KOPT-K1 (cell line): ENCODE results near the gene POMT2.

Experiments used
- H3K27ac ChIP-seq: fragments of 200-600 bp; sonication (generic); 2 replicates; pipeline ENCODE4 v1.5.1; 2016; ENCODE audit warnings: antibody characterized with exemption, mild to moderate bottlenecking, low read depth, low read length; ENCODE audit not compliant: poor library complexity, severe bottlenecking
- H3K36me3 ChIP-seq: fragments of 200-600 bp; sonication (generic); 2 replicates; pipeline ENCODE4 v1.5.1; 2017; ENCODE audit warnings: antibody characterized with exemption, mild to moderate bottlenecking, low read length, moderate library complexity; ENCODE audit not compliant: insufficient read depth
- H3K9me3 ChIP-seq: fragments of 200-600 bp; sonication (generic); 2 replicates; pipeline ENCODE4 v1.5.1; 2017; ENCODE audit warnings: antibody characterized with exemption, low read length, mild to moderate bottlenecking; ENCODE audit not compliant: insufficient read depth, poor library complexity, severe bottlenecking

Gene POMT2

GRCh38 chr14:77316872-77317301, 3.8 kb downstream of the POMT2 start:
- Histone ChIP-seq H3K27ac (no peak overlapping the region), H3K36me3 (no peaks in the 10 kb centered on the region), H3K9me3 (no peaks in the 10 kb centered on the region)

GRCh38 chr14:77316195-77316505, 4.5 kb downstream of the POMT2 start:
- Histone ChIP-seq H3K36me3 (no peaks in the 10 kb centered on the region), H3K27ac (no peak overlapping the region), H3K9me3 (no peaks in the 10 kb centered on the region)

GRCh38 chr14:77314539-77315457, 5.9 kb downstream of the POMT2 start:
- Histone ChIP-seq H3K36me3 (no peaks in the 10 kb centered on the region), H3K9me3 (no peaks in the 10 kb centered on the region), H3K27ac (no peak overlapping the region)

- no peaks in the 10 kb centered on the region for H3K36me3 ChIP-seq
- H3K27ac ChIP-seq: no peak overlapping the region
- H3K9me3 ChIP-seq: no peaks in the 10 kb centered on the region
Observed at GRCh38 chr14:77314043-77314442, 6.6 kb downstream of the POMT2 start.

- Histone ChIP-seq H3K36me3 (no peaks in the 10 kb centered on the region), H3K27ac (no peak overlapping the region), H3K9me3 (no peaks in the 10 kb centered on the region)
Observed at GRCh38 chr14:77313371-77313770, 7.3 kb downstream of the POMT2 start.

GRCh38 chr14:77311217-77311616, 9.5 kb downstream of the POMT2 start:
- no peaks in the 10 kb centered on the region for H3K36me3 ChIP-seq
- no peaks in the 10 kb centered on the region for H3K9me3 ChIP-seq
- H3K27ac ChIP-seq: no peak overlapping the region

GRCh38 chr14:77310026-77310425, 10.7 kb downstream of the POMT2 start:
- no peaks in the 10 kb centered on the region for H3K9me3 ChIP-seq
- no peaks in the 10 kb centered on the region for H3K36me3 ChIP-seq
- no peak overlapping the region for H3K27ac ChIP-seq

- H3K27ac ChIP-seq: no peak overlapping the region
- H3K9me3 ChIP-seq: no peaks in the 10 kb centered on the region
- no peaks in the 10 kb centered on the region; the same call in 1 of the 2 replicates for H3K36me3 ChIP-seq
Observed at GRCh38 chr14:77309131-77309530, 11.6 kb downstream of the POMT2 start.

GRCh38 chr14:77306851-77307496, 13.7 kb downstream of the POMT2 start:
- H3K27ac ChIP-seq: no peak overlapping the region
- peaks cover 6% of the 10 kb centered on the region; the same call in 1 of the 2 replicates for H3K36me3 ChIP-seq
- no peaks in the 10 kb centered on the region for H3K9me3 ChIP-seq

GRCh38 chr14:77306416-77306815, 14.3 kb downstream of the POMT2 start:
- no peaks in the 10 kb centered on the region for H3K9me3 ChIP-seq
- H3K27ac ChIP-seq: no peak overlapping the region
- peaks cover 6% of the 10 kb centered on the region; the same call in 1 of the 2 replicates for H3K36me3 ChIP-seq

GRCh38 chr14:77305696-77306095, 15.0 kb downstream of the POMT2 start:
- H3K27ac ChIP-seq: no peak overlapping the region
- peaks cover 6% of the 10 kb centered on the region; the same call in 1 of the 2 replicates for H3K36me3 ChIP-seq

GRCh38 chr14:77303417-77304156, 17.1 kb downstream of the POMT2 start:
- Histone ChIP-seq H3K9me3 (no peaks in the 10 kb centered on the region), H3K36me3 (peaks cover 7% of the 10 kb centered on the region; the same call in 1 of the 2 replicates), H3K27ac (no peak overlapping the region)

More at GRCh38 chr14:77305696-77306095, 15.0 kb downstream of the POMT2 start:
- H3K9me3 ChIP-seq: no peaks in the 10 kb centered on the region

- Histone ChIP-seq H3K9me3 (no peaks in the 10 kb centered on the region), H3K36me3 (peaks cover 14% of the 10 kb centered on the region; the same call in 1 of the 2 replicates), H3K27ac (no peak overlapping the region)
Observed at GRCh38 chr14:77302926-77303325, 17.8 kb downstream of the POMT2 start.

GRCh38 chr14:77301103-77301502, 19.6 kb downstream of the POMT2 start:
- no peaks in the 10 kb centered on the region for H3K9me3 ChIP-seq
- no peak overlapping the region for H3K27ac ChIP-seq
- H3K36me3 ChIP-seq: peaks cover 22% of the 10 kb centered on the region; the same call in 1 of the 2 replicates

GRCh38 chr14:77299771-77300170, 20.9 kb downstream of the POMT2 start:
- Histone ChIP-seq H3K36me3 (peaks cover 27% of the 10 kb centered on the region; the same call in 1 of the 2 replicates), H3K27ac (no peak overlapping the region), H3K9me3 (no peaks in the 10 kb centered on the region)
